Left cardiac atrium (tissue), 4 donors: ENCODE measurements around the gene OR2AP1. TPM values are rescaled to one million over a fixed set of nuclear protein-coding genes. Genes with fewer than 3 reads are reported as not detected.
"Not testable (repeated sequence)": the region's sequence is repeated elsewhere in the genome, so short reads cannot be mapped to it uniquely, and the experiment has no call there.

Experiments used
- ATAC-seq, 2 donors: fragments of 200-7000 bp; cut with Tn5 transposase; one replicate each; pipeline ENCODE4 v1.9.1; 2020; ENCODE audit warnings: mild to moderate bottlenecking in 2 of 2, moderate library complexity in 2 of 2
- DNase-seq: peaks from one replicate; pipeline ENCODE4 v3.0.0-alpha.2; 2020
- intact Hi-C, 2 donors: fragments of 100-400 bp; cut with DNase I; formaldehyde crosslinking; loops; one replicate each; pipeline versions ENCODE4 v1.14.1 to v1.15.1; 2022 to 2023
- long read RNA-seq: library from polyadenylated mRNA; unstranded; transcript quantifications from one replicate; pipeline ENCODE4 v2.0.0, GENCODE V29; 2021
- total RNA-seq, 2 donors: library from RNA; stranded (reverse); fragmentation: NEBNext Ultra II Directional; extraction: Animal tissue kit (Norgen Biotek cat#: 25700); gene quantifications; one replicate each; pipeline ENCODE4 v1.2.1, GENCODE V29; 2021
- donor health status: DM: no; HTN: yes; CAD: no.
- donor health status: DM: no; HTN: yes; CAD: no; lungs with severe emphysema.
- donor health status: DM: yes; HTN: yes; CAD: no.
- donor health status: Dilated cardiomyopathy.

The OR2AP1 gene
- total RNA-seq, result not detected
- long read RNA-seq, result 0 reads

GRCh38 chr12:55572168-55572567 lies at the start of gene OR2AP1:
OR2AP1 (plus strand) TSS chr12:55572468; CDS start chr12:55574415, 1,947 bp downstream.
- no peak for ATAC-seq
- intact Hi-C loops, result no loop called here
- DNase-seq, result no peak

- DNase-seq, ATAC-seq, intact Hi-C loops: not testable (repeated sequence)
These were observed 24.0 kb upstream of the OR2AP1 start for GRCh38 chr12:55548235-55548634.

GRCh38 chr12:55548756-55549155 lies 23.5 kb upstream of the OR2AP1 start:
- DNase-seq (no peak), ATAC-seq (no peak)
- intact Hi-C loops, result no loop called here

GRCh38 chr12:55549302-55549701 lies 23.0 kb upstream of the OR2AP1 start, which contains the start of gene OR6C4:
OR6C4 (plus strand) TSS chr12:55549602; CDS start chr12:55551227, 1,625 bp downstream.
- intact Hi-C loops, result no loop called here
- DNase-seq, result no peak
- ATAC-seq, result no peak

GRCh38 chr12:55554296-55554695 lies 18.0 kb upstream of the OR2AP1 start:
- intact Hi-C loops, result no loop called here
- no peak for DNase-seq
- no peak for ATAC-seq

GRCh38 chr12:55570060-55570459 lies 2.2 kb upstream of the OR2AP1 start:
- intact Hi-C loops, DNase-seq, ATAC-seq: not testable (repeated sequence)

- intact Hi-C loops, ATAC-seq, DNase-seq: not testable (repeated sequence)
These were observed 1.6 kb upstream of the OR2AP1 start for GRCh38 chr12:55570689-55571088.

GRCh38 chr12:55582066-55582465 lies 9.8 kb downstream of the OR2AP1 start:
- DNase-seq, result no peak
- intact Hi-C loops, result no loop called here
- no peak for ATAC-seq

- ATAC-seq (no peak), DNase-seq (no peak)
These were observed 13.5 kb downstream of the OR2AP1 start for GRCh38 chr12:55585817-55586216.

GRCh38 chr12:55590152-55590551 lies 17.9 kb downstream of the OR2AP1 start:
- ATAC-seq, DNase-seq, intact Hi-C loops: not testable (repeated sequence)

More at GRCh38 chr12:55585817-55586216, 13.5 kb downstream of the OR2AP1 start:
- intact Hi-C loops, result no loop called here

- intact Hi-C loops, result no loop called here
- DNase-seq (no peak), ATAC-seq (no peak)
These were observed 35.7 kb downstream of the OR2AP1 start for GRCh38 chr12:55607821-55608594.

- intact Hi-C loops, result loop anchor here (10.0 kb wide), 2 partner anchors 156 to 616 kb away; no protein-coding TSS in a partner anchor
- DNase-seq, result no peak
- no peak for ATAC-seq
These were observed 38.3 kb downstream of the OR2AP1 start for GRCh38 chr12:55610598-55610997.

GRCh38 chr12:55612646-55613045 lies 40.4 kb downstream of the OR2AP1 start:
- intact Hi-C loops, result loop anchor here (10.0 kb wide), 2 partner anchors 158 to 618 kb away; no protein-coding TSS in a partner anchor
- ATAC-seq (no peak), DNase-seq (no peak)

GRCh38 chr12:55614764-55615163 lies 42.5 kb downstream of the OR2AP1 start:
- DNase-seq, result no peak
- intact Hi-C loops, result loop anchor here (5.0 to 10.0 kb wide), 3 partner anchors 160 to 620 kb away; no protein-coding TSS in a partner anchor
- ATAC-seq, result no peak

GRCh38 chr12:55619354-55620138 lies 47.3 kb downstream of the OR2AP1 start:
- intact Hi-C loops, result loop anchor here (1.0 to 10.0 kb wide), 5 partner anchors 165 to 625 kb away; partner anchors contain the start of gene OR6C2 (in 1 of the 2)
- no peak for DNase-seq
- peak; percentile 93 to 94 for ATAC-seq

- intact Hi-C loops, result no loop called here
- ATAC-seq (no peak), DNase-seq (no peak)
These were observed 51.8 kb downstream of the OR2AP1 start for GRCh38 chr12:55624056-55624455.
